HepG2 (cell line): ENCODE measurements around the gene ADAM19. TPM values are rescaled to one million over a fixed set of nuclear protein-coding genes. Genes with fewer than 3 reads are reported as not detected.
A peak's percentile ranks its signal among the peaks of the same experiment; 100 is the strongest.

Experiments used
- ATAC-seq: fragments of 200-7000 bp; cut with Tn5 transposase; 3 replicates; pipeline ENCODE4 v1.9.1; 2020; ENCODE audit warnings: mild to moderate bottlenecking, moderate library complexity
- BruUV-seq: library from RNA; stranded (reverse); fragments of 400-500 nt; replicated peaks from 2 replicates; lab custom pipeline; 2021; lab: Mats Ljungman, UMichigan
- CTCF ChIA-PET: fragments of 300-600 bp; formaldehyde crosslinking; extraction: SDS; loops from one replicate; lab custom pipeline; 2021; ENCODE audit warnings: low total read pairs, inconsistent platforms, low intra/inter-chr PET ratio; lab: Yijun Ruan, JAX
- POLR2A ChIA-PET: fragments of 350-600 bp; sonication (Branson Sonifier 250); formaldehyde crosslinking; loops from one replicate; lab custom pipeline; 2020; ENCODE audit warnings: antibody characterized with exemption, inconsistent platforms; lab: Yijun Ruan, JAX
- DNase-seq: peaks from one replicate; pipeline ENCODE4 v3.0.0-alpha.2; 2015; ENCODE audit warnings: low spot score
- FAIRE-seq: peaks from 3 replicates; lab custom pipeline; 2011; peaks lifted over from hg19 to GRCh38; lab: Jason Lieb, UNC
- H2AFZ ChIP-seq: one replicate; pipeline ENCODE4 v1.6.1; 2011; ENCODE audit warnings: low read length, inconsistent platforms
- H3K27ac ChIP-seq: fragments of 300-600 bp; 3 replicates; pipeline ENCODE4 v1.8.0; 2011; ENCODE audit warnings: mixed run types, mild to moderate bottlenecking, mixed read lengths, low read length, inconsistent platforms; ENCODE audit not compliant: insufficient read depth; ENCODE audit errors: extremely low read length
- H3K27me3 ChIP-seq, 2 experiments: fragments of 200-600 bp in 1 of 2; 2 replicates in 1 of 2; 3 replicates in 1 of 2; pipeline versions ENCODE4 v1.6.0 to v1.8.0; 2011; ENCODE audit warnings: low read length in 2 of 2, mild to moderate bottlenecking in 2 of 2, moderate library complexity in 2 of 2, inconsistent platforms in 1 of 2; ENCODE audit not compliant: insufficient read depth in 2 of 2, control insufficient read depth in 1 of 2
- H3K36me3 ChIP-seq, 2 experiments: fragments of 200-600 bp in 1 of 2; replicated peaks in 1 of 2; 2 replicates in 1 of 2; 3 replicates in 1 of 2; pipeline versions ENCODE4 v1.5.1 to v1.8.0; 2011; ENCODE audit warnings: low read length in 2 of 2, inconsistent platforms in 1 of 2; ENCODE audit not compliant: insufficient read depth in 2 of 2, control insufficient read depth in 1 of 2
- H3K4me1 ChIP-seq: 2 replicates; pipeline ENCODE4 v1.5.1; 2012; ENCODE audit warnings: low read length, inconsistent platforms; ENCODE audit not compliant: insufficient read depth
- H3K4me2 ChIP-seq: 2 replicates; pipeline ENCODE4 v1.6.0; 2011; ENCODE audit warnings: low read depth, low read length, inconsistent platforms
- H3K4me3 ChIP-seq, 3 experiments: fragments of 200-600 bp in 1 of 3; sonication (generic), shearing (Covaris generic) in 1 of 3; replicated peaks in 1 of 3; 2 replicates each; pipeline ENCODE4 v1.5.1; 2011 to 2016; ENCODE audit warnings: low read length in 3 of 3, inconsistent platforms in 2 of 3, low read depth in 2 of 3, mild to moderate bottlenecking in 2 of 3, control low read depth in 1 of 3, mixed read lengths in 1 of 3; ENCODE audit not compliant: insufficient read depth in 1 of 3
- H3K79me2 ChIP-seq: one replicate; pipeline ENCODE4 v1.6.1; 2011; ENCODE audit warnings: low read length, inconsistent platforms; ENCODE audit not compliant: insufficient read depth
- H3K9ac ChIP-seq: 2 replicates; pipeline ENCODE4 v1.6.0; 2011; ENCODE audit warnings: mild to moderate bottlenecking, low read depth, low read length, inconsistent platforms; ENCODE audit not compliant: insufficient read depth
- H3K9me3 ChIP-seq: 2 replicates; pipeline ENCODE4 v1.5.1; 2012; ENCODE audit warnings: mild to moderate bottlenecking, low read length
- H4K20me1 ChIP-seq: 2 replicates; pipeline ENCODE4 v1.6.0; 2011; ENCODE audit warnings: inconsistent platforms, mild to moderate bottlenecking, low read length, moderate library complexity; ENCODE audit not compliant: insufficient read depth
- CC2D1A ChIP-seq: sonication (generic); formaldehyde crosslinking; IDR thresholded peaks from 2 replicates; pipeline ENCODE4 v1.8.1; 2023; ENCODE audit warnings: mild to moderate bottlenecking, missing genetic modification reagents
- RAD21 ChIP-seq: fragments of 450-650 bp; formaldehyde crosslinking; IDR thresholded peaks from 2 replicates; pipeline ENCODE4 v1.5.0; 2020; ENCODE audit warnings: mild to moderate bottlenecking
- RFX3 ChIP-seq: IDR thresholded peaks from 2 replicates; pipeline ENCODE4 v1.6.1; 2016; ENCODE audit warnings: missing biosample characterization, missing genetic modification reagents
- SMAD3 ChIP-seq: sonication (generic); formaldehyde crosslinking; IDR thresholded peaks from 2 replicates; pipeline ENCODE4 v1.4.0; 2020; ENCODE audit warnings: missing genetic modification reagents
- SMC3 ChIP-seq: IDR thresholded peaks from 2 replicates; pipeline ENCODE4 v1.6.1; 2011; ENCODE audit warnings: low read length, improper control_type of control experiment
- SNRNP70 ChIP-seq: fragments of 200-400 bp; formaldehyde crosslinking; IDR thresholded peaks from 2 replicates; pipeline ENCODE4 v1.6.1; 2017; ENCODE audit warnings: mild to moderate bottlenecking, low read depth, low read length, moderate library complexity
- TMF1 ChIP-seq: sonication (generic); formaldehyde crosslinking; IDR thresholded peaks from 2 replicates; pipeline ENCODE4 v1.8.1; 2022; ENCODE audit warnings: low read depth, missing genetic modification reagents
- ZNF362 ChIP-seq: sonication (generic); formaldehyde crosslinking; IDR thresholded peaks from 2 replicates; pipeline ENCODE4 v1.4.0; 2020; ENCODE audit warnings: missing genetic modification reagents, mild to moderate bottlenecking, borderline replicate concordance
- ZNF644 ChIP-seq: IDR thresholded peaks from 2 replicates; pipeline ENCODE4 v1.6.1; 2016; ENCODE audit warnings: low read depth
- WGBS: methylation state at CpG from one replicate; pipeline ENCODE4 v1.1.6; 2017; ENCODE audit warnings: low lambda C conversion rate; 5-methylcytosine and 5-hydroxymethylcytosine counted together
- in situ Hi-C: cut with HindIII; loops from 2 replicates; pipeline ENCODE4 v1.10.0; 2017; ENCODE audit warnings: low pct_unique_long_range_greater_than_20kb; ENCODE audit not compliant: extremely low pct_ligation_motif_present
- intact Hi-C: fragments of 100-400 bp; cut with micrococcal nuclease; formaldehyde crosslinking; loops from one replicate; pipeline ENCODE4 v1.10.0; 2022; ENCODE audit not compliant: unreplicated experiment
- polyA plus RNA-seq, 8 experiments: library from polyadenylated mRNA; depleted of rRNA in 3 of 8; stranded (reverse) in 7 of 8; unstranded in 1 of 8; fragments of >200 nt; fragmentation: Illumina TruSeq in 4 of 8; extraction: Trizol in 4 of 8; gene quantifications; 2 replicates each; pipeline versions ENCODE4 v1.2.1 to v1.2.3, GENCODE V29; 2011 to 2016; ENCODE audit warnings: low read depth in 4 of 8, missing spikeins in 1 of 8, mixed read lengths in 1 of 8; ENCODE audit not compliant: insufficient read depth in 1 of 8
- total RNA-seq, 5 experiments: library from RNA; depleted of rRNA; stranded (reverse); fragments of >200 nt; fragmentation: Illumina TruSeq; extraction: Trizol; gene quantifications; 2 replicates each; pipeline ENCODE4 v1.2.3, GENCODE V29; 2016; ENCODE audit warnings: low read depth in 1 of 5
- TF ChIP-seq, protein P1 (sequence below), 2 experiments: sonication (generic) in 1 of 2; formaldehyde crosslinking in 1 of 2; IDR thresholded peaks; 2 replicates each; pipeline versions ENCODE4 v1.4.0 to v1.6.1; 2018 to 2020; ENCODE audit warnings: missing genetic modification reagents in 2 of 2, borderline replicate concordance in 1 of 2, low read depth in 1 of 2, mild to moderate bottlenecking in 1 of 2, missing biosample characterization in 1 of 2
- TF ChIP-seq, protein P2 (sequence below): sonication (generic); formaldehyde crosslinking; IDR thresholded peaks from 2 replicates; pipeline ENCODE4 v1.5.0; 2020; ENCODE audit warnings: mild to moderate bottlenecking, missing genetic modification reagents, moderate library complexity
- TF ChIP-seq, protein P3 (sequence below): sonication (generic); formaldehyde crosslinking; IDR thresholded peaks from 2 replicates; pipeline ENCODE4 v1.4.0; 2020; ENCODE audit warnings: missing genetic modification reagents, borderline replicate concordance

ADAM19 gene
- total and polyA plus RNA-seq, 2 of the 13 experiments (the other 11 are each of a cell fraction or from before 2014, with no cell fraction given): 0.38 to 0.74 TPM

- H3K9ac ChIP-seq: no peak overlapping the region
- 46% methylated on average over 7 of the region's 7 CpGs for WGBS
- no peaks in the 10 kb centered on the region for H3K9me3 ChIP-seq
- H3K4me1 ChIP-seq: peaks cover 49% of the 10 kb centered on the region
- H3K27ac ChIP-seq: no peak overlapping the region
- intact Hi-C loops (loop anchor here (1.0 to 2.0 kb wide), 6 partner anchors 46 to 242 kb away; no protein-coding TSS in a partner anchor), in situ Hi-C loops (loop anchor here (5.0 kb wide), 2 partner anchors 135 to 225 kb away; no protein-coding TSS in a partner anchor)
- FAIRE-seq: peak; percentile 98
- CTCF ChIA-PET: interaction anchor here (0.7 to 2.3 kb wide), 6 partner anchors 45 to 266 kb away, joined by 3 to 15 read pairs (median 4); partner anchors contain the start of gene LSM11
- no peak overlapping the region for H3K4me2 ChIP-seq
- no peak overlapping the region for H3K4me3 ChIP-seq
- H3K36me3 ChIP-seq: no peaks in the 10 kb centered on the region
- peak; percentile 69 for ATAC-seq
- peak; percentile 75 for DNase-seq
- POLR2A ChIA-PET: no interaction called here
- H4K20me1 ChIP-seq: no peaks in the 10 kb centered on the region
- no peaks in the 10 kb centered on the region for H3K27me3 ChIP-seq
- H3K79me2 ChIP-seq: no peaks in the 10 kb centered on the region
- H2AFZ ChIP-seq: no peak overlapping the region
- no TSS peak for BruUV-seq
- TF ChIP-seq CC2D1A: peak; percentile 50; the same call in 1 of the 2 replicates
- TF ChIP-seq, protein P1, sequence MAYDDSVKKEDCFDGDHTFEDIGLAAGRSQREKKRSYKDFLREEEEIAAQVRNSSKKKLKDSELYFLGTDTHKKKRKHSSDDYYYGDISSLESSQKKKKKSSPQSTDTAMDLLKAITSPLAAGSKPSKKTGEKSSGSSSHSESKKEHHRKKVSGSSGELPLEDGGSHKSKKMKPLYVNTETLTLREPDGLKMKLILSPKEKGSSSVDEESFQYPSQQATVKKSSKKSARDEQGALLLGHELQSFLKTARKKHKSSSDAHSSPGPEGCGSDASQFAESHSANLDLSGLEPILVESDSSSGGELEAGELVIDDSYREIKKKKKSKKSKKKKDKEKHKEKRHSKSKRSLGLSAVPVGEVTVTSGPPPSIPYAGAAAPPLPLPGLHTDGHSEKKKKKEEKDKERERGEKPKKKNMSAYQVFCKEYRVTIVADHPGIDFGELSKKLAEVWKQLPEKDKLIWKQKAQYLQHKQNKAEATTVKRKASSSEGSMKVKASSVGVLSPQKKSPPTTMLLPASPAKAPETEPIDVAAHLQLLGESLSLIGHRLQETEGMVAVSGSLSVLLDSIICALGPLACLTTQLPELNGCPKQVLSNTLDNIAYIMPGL (CRISPR knock-in tag; IDR thresholded peaks at IDR 0.05; ENCODE audit: borderline replicate concordance in 1 of 2, low read depth in 1 of 2): 0 out of 4 replicates have a peak, but pooled peaks of 1 of the 2 experiments have one; percentile 18
- TF ChIP-seq ZNF644 (CRISPR knock-in tag): peak; percentile 51; the same call in 1 of the 2 replicates
- TF ChIP-seq RFX3: no peak
- TF ChIP-seq, protein P2, sequence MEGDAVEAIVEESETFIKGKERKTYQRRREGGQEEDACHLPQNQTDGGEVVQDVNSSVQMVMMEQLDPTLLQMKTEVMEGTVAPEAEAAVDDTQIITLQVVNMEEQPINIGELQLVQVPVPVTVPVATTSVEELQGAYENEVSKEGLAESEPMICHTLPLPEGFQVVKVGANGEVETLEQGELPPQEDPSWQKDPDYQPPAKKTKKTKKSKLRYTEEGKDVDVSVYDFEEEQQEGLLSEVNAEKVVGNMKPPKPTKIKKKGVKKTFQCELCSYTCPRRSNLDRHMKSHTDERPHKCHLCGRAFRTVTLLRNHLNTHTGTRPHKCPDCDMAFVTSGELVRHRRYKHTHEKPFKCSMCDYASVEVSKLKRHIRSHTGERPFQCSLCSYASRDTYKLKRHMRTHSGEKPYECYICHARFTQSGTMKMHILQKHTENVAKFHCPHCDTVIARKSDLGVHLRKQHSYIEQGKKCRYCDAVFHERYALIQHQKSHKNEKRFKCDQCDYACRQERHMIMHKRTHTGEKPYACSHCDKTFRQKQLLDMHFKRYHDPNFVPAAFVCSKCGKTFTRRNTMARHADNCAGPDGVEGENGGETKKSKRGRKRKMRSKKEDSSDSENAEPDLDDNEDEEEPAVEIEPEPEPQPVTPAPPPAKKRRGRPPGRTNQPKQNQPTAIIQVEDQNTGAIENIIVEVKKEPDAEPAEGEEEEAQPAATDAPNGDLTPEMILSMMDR: peak; percentile 85
- peak; percentile 69 for TF ChIP-seq SMC3
- TF ChIP-seq TMF1: no peak
- TF ChIP-seq ZNF362 (CRISPR knock-in tag): 0 out of 2 replicates have a peak, but pooled peaks have one; percentile 16
- no peak for TF ChIP-seq SNRNP70
- TF ChIP-seq SMAD3: no peak
- TF ChIP-seq, protein P3, sequence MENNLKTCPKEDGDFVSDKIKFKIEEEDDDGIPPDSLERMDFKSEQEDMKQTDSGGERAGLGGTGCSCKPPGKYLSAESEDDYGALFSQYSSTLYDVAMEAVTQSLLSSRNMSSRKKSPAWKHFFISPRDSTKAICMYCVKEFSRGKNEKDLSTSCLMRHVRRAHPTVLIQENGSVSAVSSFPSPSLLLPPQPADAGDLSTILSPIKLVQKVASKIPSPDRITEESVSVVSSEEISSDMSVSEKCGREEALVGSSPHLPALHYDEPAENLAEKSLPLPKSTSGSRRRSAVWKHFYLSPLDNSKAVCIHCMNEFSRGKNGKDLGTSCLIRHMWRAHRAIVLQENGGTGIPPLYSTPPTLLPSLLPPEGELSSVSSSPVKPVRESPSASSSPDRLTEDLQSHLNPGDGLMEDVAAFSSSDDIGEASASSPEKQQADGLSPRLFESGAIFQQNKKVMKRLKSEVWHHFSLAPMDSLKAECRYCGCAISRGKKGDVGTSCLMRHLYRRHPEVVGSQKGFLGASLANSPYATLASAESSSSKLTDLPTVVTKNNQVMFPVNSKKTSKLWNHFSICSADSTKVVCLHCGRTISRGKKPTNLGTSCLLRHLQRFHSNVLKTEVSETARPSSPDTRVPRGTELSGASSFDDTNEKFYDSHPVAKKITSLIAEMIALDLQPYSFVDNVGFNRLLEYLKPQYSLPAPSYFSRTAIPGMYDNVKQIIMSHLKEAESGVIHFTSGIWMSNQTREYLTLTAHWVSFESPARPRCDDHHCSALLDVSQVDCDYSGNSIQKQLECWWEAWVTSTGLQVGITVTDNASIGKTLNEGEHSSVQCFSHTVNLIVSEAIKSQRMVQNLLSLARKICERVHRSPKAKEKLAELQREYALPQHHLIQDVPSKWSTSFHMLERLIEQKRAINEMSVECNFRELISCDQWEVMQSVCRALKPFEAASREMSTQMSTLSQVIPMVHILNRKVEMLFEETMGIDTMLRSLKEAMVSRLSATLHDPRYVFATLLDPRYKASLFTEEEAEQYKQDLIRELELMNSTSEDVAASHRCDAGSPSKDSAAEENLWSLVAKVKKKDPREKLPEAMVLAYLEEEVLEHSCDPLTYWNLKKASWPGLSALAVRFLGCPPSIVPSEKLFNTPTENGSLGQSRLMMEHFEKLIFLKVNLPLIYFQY (CRISPR knock-in tag): no peak
- peak; percentile 68 for TF ChIP-seq RAD21 (CRISPR knock-in tag)
These were observed 98.7 kb downstream of the ADAM19 start for GRCh38 chr5:157476702-157477408.
